HUES6 (cell line): ENCODE results near the gene TMEM53.
"Not testable (repeated sequence)": the region's sequence is repeated elsewhere in the genome, so short reads cannot be mapped to it uniquely, and the experiment has no call there.

Experiments used
- H3K27ac ChIP-seq: 2 replicates; pipeline ENCODE4 v1.7.0; 2013; ENCODE audit warnings: low read depth, mild to moderate bottlenecking, low read length, inconsistent platforms
- H3K27me3 ChIP-seq: 2 replicates; pipeline ENCODE4 v1.6.1; 2013; ENCODE audit warnings: low read length; ENCODE audit not compliant: control insufficient read depth, insufficient read depth
- H3K36me3 ChIP-seq: 2 replicates; pipeline ENCODE4 v1.6.1; 2013; ENCODE audit warnings: low read length; ENCODE audit not compliant: control insufficient read depth, insufficient read depth
- H3K4me1 ChIP-seq: 2 replicates; pipeline ENCODE4 v1.6.1; 2013; ENCODE audit warnings: low read length; ENCODE audit not compliant: control insufficient read depth, insufficient read depth
- H3K4me3 ChIP-seq: 2 replicates; pipeline ENCODE4 v1.5.1; 2013; ENCODE audit warnings: low read depth, low read length
- H3K9ac ChIP-seq: one replicate; pipeline ENCODE4 v1.6.1; 2013; ENCODE audit warnings: mild to moderate bottlenecking, low read length
- H3K9me3 ChIP-seq: 2 replicates; pipeline ENCODE4 v1.6.1; 2013; ENCODE audit warnings: low read depth, low read length; ENCODE audit not compliant: control insufficient read depth, insufficient read depth

Gene TMEM53

GRCh38 chr1:44714532-44714931 lies 40.3 kb upstream of the TMEM53 start:
- H3K4me3 ChIP-seq, result no peak overlapping the region
- no peaks in the 10 kb centered on the region for H3K36me3 ChIP-seq
- peaks cover 3% of the 10 kb centered on the region; the same call in 1 of the 2 replicates for H3K4me1 ChIP-seq
- no peak overlapping the region for H3K27ac ChIP-seq
- H3K27me3 ChIP-seq, result no peaks in the 10 kb centered on the region
- H3K9me3 ChIP-seq, result 0 out of 2 replicates have a peak, but pooled peaks cover 2% of the 10 kb centered on the region
- H3K9ac ChIP-seq, result no peak overlapping the region

DNA sequence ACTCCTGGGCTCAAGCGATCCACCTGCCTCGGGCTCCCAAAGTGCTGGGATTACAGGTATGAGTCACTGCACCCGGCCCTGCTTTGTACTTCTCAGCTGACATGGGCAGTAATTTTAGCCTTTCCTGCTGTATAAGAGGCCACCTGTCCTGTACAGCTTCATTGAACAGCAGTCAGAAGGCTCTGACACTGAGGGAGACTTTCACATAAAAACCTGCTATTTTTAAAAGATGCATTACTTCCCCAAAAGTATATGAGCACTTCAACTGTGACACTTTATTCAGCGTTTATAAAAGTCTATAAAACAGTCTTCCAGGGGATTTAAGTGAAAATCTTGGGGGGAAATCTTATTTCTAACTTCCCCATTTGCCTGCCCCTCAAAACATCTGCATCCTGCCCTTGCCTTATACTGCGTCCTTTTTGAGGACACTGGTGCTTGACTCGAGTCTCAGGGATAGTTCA lies 39.1 kb upstream of the TMEM53 start:
- Histone ChIP-seq H3K36me3 (no peaks in the 10 kb centered on the region), H3K27me3 (no peaks in the 10 kb centered on the region), H3K9me3 (peaks cover 10% of the 10 kb centered on the region; the same call in 1 of the 2 replicates), H3K9ac (no peak overlapping the region), H3K4me1 (peaks cover 3% of the 10 kb centered on the region; the same call in 1 of the 2 replicates), H3K27ac (no peak overlapping the region), H3K4me3 (no peak overlapping the region)

- Histone ChIP-seq H3K9ac (no peak overlapping the region), H3K4me3 (no peak overlapping the region), H3K36me3 (no peaks in the 10 kb centered on the region), H3K4me1 (peaks cover 7% of the 10 kb centered on the region; the same call in 1 of the 2 replicates), H3K27ac (no peak overlapping the region), H3K27me3 (no peaks in the 10 kb centered on the region), H3K9me3 (peaks cover 13% of the 10 kb centered on the region; the same call in 1 of the 2 replicates)
Measured at GRCh38 chr1:44707959-44708831, 33.9 kb upstream of the TMEM53 start.

DNA sequence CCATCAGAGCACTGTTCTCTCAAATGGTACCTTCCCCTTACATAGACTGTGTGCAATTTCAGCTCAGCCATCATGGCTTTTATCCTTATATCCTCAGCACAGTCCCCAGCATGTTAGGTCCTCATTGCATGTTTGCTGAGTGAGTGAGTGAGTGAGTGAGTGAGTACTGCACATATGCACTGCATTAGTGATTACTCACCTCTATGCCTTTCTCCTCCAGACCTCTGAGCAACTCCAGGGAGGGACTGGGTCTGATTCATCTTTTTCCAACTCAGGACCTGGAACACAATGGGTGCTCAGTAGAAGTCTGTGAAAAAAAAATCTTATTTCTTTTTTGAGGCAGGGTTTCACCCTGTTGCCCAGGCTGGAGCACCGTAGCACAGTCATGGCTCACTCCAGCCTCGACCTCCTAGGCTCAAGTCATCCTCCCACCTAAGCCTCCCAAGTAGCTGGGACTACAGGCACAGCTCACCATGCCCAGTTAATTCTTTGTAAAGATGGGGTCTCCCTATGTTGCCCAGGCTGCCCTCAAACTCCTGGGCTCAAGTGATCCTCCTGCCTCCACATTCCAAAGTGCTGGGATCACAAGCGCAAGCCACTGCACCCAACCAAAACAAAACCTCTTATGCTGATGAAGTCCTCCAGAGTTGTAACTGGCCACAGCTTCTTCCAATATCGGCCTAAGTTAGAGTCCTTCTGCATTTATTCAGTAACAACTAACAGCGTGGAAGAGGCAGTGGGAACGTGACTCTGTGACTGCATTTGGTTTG lies 33.0 kb upstream of the TMEM53 start:
- Histone ChIP-seq H3K27ac (no peak overlapping the region), H3K27me3 (no peaks in the 10 kb centered on the region), H3K9me3 (peaks cover 13% of the 10 kb centered on the region; the same call in 1 of the 2 replicates), H3K36me3 (no peaks in the 10 kb centered on the region), H3K4me1 (peaks cover 7% of the 10 kb centered on the region; the same call in 1 of the 2 replicates), H3K4me3 (no peak overlapping the region), H3K9ac (no peak overlapping the region)

DNA sequence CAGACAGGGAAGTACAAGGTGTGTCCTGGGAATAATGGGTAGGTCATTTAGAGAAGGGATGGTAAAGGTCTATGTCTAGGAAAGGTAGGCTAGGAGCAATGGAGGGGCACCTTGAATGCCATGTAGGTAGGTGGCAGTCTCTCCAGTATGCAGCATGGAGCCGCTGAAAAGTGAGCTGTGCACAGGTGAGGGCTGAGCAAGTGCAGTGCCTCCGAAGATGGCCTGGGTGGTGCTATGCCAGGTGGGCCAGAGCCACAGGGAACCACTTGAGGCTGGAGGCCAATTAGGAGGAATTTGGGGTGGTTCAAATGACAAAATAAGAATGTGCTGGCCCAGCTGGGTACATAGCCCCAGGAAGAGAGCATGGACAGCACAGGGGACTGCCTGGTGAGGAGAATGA lies 31.7 kb upstream of the TMEM53 start:
- H3K27me3 ChIP-seq, result no peaks in the 10 kb centered on the region
- H3K4me1 ChIP-seq, result peaks cover 7% of the 10 kb centered on the region; the same call in 1 of the 2 replicates
- H3K27ac ChIP-seq, result no peak overlapping the region
- H3K36me3 ChIP-seq, result no peaks in the 10 kb centered on the region
- no peak overlapping the region for H3K9ac ChIP-seq
- H3K4me3 ChIP-seq, result no peak overlapping the region
- H3K9me3 ChIP-seq, result peaks cover 13% of the 10 kb centered on the region; the same call in 1 of the 2 replicates

GRCh38 chr1:44705470-44705869 lies 31.2 kb upstream of the TMEM53 start:
- H3K36me3 ChIP-seq, result no peaks in the 10 kb centered on the region
- H3K4me3 ChIP-seq, result no peak overlapping the region
- no peak overlapping the region for H3K9ac ChIP-seq
- H3K4me1 ChIP-seq, result peaks cover 7% of the 10 kb centered on the region; the same call in 1 of the 2 replicates
- no peaks in the 10 kb centered on the region for H3K27me3 ChIP-seq
- no peak overlapping the region for H3K27ac ChIP-seq
- peaks cover 13% of the 10 kb centered on the region; the same call in 1 of the 2 replicates for H3K9me3 ChIP-seq

- Histone ChIP-seq H3K36me3 (no peaks in the 10 kb centered on the region), H3K9me3 (no peaks in the 10 kb centered on the region), H3K27me3 (no peaks in the 10 kb centered on the region), H3K9ac (no peak overlapping the region), H3K27ac (no peak overlapping the region), H3K4me1 (no peaks in the 10 kb centered on the region), H3K4me3 (no peak overlapping the region)
Measured at GRCh38 chr1:44701141-44701573, 26.9 kb upstream of the TMEM53 start.

DNA sequence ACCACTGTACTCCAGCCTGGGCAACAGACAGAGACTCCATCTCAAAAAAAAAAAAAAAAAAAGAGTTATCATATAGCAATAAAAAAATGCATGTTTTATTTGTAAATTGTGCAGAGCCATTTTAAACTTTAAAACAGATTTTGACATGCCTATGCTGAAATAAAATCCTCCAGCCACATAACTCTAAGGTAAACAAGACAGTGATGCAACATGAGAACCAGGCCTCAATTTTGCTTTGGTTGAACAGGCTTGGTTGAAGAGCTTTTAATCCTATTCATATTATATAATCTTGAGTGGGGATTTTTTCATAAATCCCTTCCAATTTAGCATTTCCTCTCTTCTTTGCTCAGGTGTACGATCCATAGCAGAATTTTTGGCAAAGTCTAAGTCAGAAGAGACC lies 26.3 kb upstream of the TMEM53 start:
- Histone ChIP-seq H3K9ac (no peak overlapping the region), H3K4me1 (no peaks in the 10 kb centered on the region), H3K27me3 (no peaks in the 10 kb centered on the region), H3K27ac (no peak overlapping the region), H3K36me3 (no peaks in the 10 kb centered on the region), H3K9me3 (no peaks in the 10 kb centered on the region), H3K4me3 (no peak overlapping the region)

DNA sequence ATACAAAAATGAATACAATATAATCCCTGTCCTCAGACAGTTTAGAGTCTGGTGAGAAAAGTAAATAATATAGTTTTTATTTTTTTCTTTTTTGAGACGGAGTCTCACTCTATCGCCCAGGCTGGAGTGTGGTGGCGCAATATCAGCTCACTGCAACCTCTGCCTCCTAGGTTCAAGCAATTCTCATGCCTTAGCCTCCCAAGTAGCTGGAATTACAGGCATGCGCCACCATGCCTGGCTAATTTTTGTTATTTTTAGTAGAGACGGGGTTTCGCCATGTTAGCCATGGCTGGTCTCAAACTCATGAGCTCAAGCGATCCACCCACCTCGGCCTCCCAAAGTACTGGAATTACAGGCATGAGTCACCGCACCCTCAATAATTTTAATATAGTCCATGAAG lies 25.1 kb upstream of the TMEM53 start:
- not testable (repeated sequence) for H3K27me3 ChIP-seq, H3K36me3 ChIP-seq, H3K4me3 ChIP-seq, H3K9me3 ChIP-seq, H3K4me1 ChIP-seq, H3K27ac ChIP-seq, H3K9ac ChIP-seq

DNA sequence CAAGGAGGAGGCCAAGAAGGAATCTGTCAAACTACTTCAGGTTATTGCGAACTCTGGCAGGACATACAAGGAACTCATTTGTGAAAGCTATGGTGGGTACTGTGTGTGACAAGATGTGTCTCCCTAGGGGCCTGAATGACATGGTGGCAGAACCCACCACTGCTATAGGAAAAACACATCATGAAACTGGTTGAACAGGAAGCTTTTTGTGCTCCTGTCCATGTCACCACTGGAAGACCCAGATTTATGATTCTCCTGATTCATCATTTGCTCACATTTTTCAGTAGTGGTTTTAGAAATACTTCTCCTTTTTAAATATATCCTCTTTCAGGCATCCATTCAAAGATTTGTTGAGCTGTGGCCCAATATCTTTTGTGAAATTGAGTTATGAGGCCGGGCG lies 23.9 kb upstream of the TMEM53 start:
- H3K4me1 ChIP-seq, result no peaks in the 10 kb centered on the region
- no peaks in the 10 kb centered on the region for H3K9me3 ChIP-seq
- no peak overlapping the region for H3K9ac ChIP-seq
- H3K27me3 ChIP-seq, result no peaks in the 10 kb centered on the region
- no peaks in the 10 kb centered on the region for H3K36me3 ChIP-seq
- no peak overlapping the region for H3K27ac ChIP-seq
- no peak overlapping the region for H3K4me3 ChIP-seq
